ENCODE measurements around the gene CKB.
"Not testable (repeated sequence)": the region's sequence is repeated elsewhere in the genome, so short reads cannot be mapped to it uniquely, and the experiment has no call there.

The CKB gene

GRCh38 chr14:103514596-103515421, 7.8 kb downstream of the CKB start:
- no peak overlapping the region for H3K4me3 ChIP-seq (ENCODE audit: low read depth, low read length)
- DNase-seq (ENCODE audit: low read depth), result no peak
- in situ Hi-C loops (cut with HindIII; ENCODE audit: low sequenced_read_pairs), result loop anchor here (5.0 kb wide), 1 partner anchor 77 kb away; no protein-coding TSS in a partner anchor
- no peak for TF ChIP-seq CTCF (IDR thresholded peaks at IDR 0.05; ENCODE audit: low read depth, low read length, missing control alignments)

GRCh38 chr14:103512701-103513611, 9.7 kb downstream of the CKB start:
- no peak for TF ChIP-seq CTCF (IDR thresholded peaks at IDR 0.05; ENCODE audit: low read depth, low read length, missing control alignments)
- no peak overlapping the region for H3K4me3 ChIP-seq (ENCODE audit: low read depth, low read length)
- DNase-seq (ENCODE audit: low read depth), result peak; percentile 19

GRCh38 chr14:103512180-103512579, 10.4 kb downstream of the CKB start:
- in situ Hi-C loops (cut with HindIII; ENCODE audit: low sequenced_read_pairs), result loop anchor here (5.0 kb wide), 1 partner anchor 80 kb away; no protein-coding TSS in a partner anchor
- DNase-seq (ENCODE audit: low read depth); H3K4me3 ChIP-seq (ENCODE audit: low read depth, low read length): not testable (repeated sequence)

More at GRCh38 chr14:103512701-103513611, 9.7 kb downstream of the CKB start:
- in situ Hi-C loops (cut with HindIII; ENCODE audit: low sequenced_read_pairs), result loop anchor here (5.0 kb wide), 1 partner anchor 79 kb away; no protein-coding TSS in a partner anchor

GRCh38 chr14:103510724-103511693, 11.6 kb downstream of the CKB start:
- in situ Hi-C loops (cut with HindIII; ENCODE audit: low sequenced_read_pairs), result loop anchor here (5.0 kb wide), 1 partner anchor 81 kb away; no protein-coding TSS in a partner anchor
- TF ChIP-seq CTCF (IDR thresholded peaks at IDR 0.05; ENCODE audit: low read depth, low read length, missing control alignments), result no peak
- no peak overlapping the region for H3K4me3 ChIP-seq (ENCODE audit: low read depth, low read length)
- DNase-seq (ENCODE audit: low read depth), result no peak

GRCh38 chr14:103509864-103510723, 12.5 kb downstream of the CKB start:
- TF ChIP-seq CTCF (IDR thresholded peaks at IDR 0.05; ENCODE audit: low read depth, low read length, missing control alignments), result no peak
- in situ Hi-C loops (cut with HindIII; ENCODE audit: low sequenced_read_pairs), result loop anchor here (5.0 kb wide), 1 partner anchor 82 kb away; no protein-coding TSS in a partner anchor
- H3K4me3 ChIP-seq (ENCODE audit: low read depth, low read length), result no peak overlapping the region
- no peak for DNase-seq (ENCODE audit: low read depth)
